ENCODE measurements around the gene GBX2. TPM values are rescaled to one million over a fixed set of nuclear protein-coding genes. Genes with fewer than 3 reads are reported as not detected.

The GBX2 gene
- total and polyA plus RNA-seq, 2 of the 13 experiments (the other 11 are each of a cell fraction or from before 2014, with no cell fraction given): not detected

DNA sequence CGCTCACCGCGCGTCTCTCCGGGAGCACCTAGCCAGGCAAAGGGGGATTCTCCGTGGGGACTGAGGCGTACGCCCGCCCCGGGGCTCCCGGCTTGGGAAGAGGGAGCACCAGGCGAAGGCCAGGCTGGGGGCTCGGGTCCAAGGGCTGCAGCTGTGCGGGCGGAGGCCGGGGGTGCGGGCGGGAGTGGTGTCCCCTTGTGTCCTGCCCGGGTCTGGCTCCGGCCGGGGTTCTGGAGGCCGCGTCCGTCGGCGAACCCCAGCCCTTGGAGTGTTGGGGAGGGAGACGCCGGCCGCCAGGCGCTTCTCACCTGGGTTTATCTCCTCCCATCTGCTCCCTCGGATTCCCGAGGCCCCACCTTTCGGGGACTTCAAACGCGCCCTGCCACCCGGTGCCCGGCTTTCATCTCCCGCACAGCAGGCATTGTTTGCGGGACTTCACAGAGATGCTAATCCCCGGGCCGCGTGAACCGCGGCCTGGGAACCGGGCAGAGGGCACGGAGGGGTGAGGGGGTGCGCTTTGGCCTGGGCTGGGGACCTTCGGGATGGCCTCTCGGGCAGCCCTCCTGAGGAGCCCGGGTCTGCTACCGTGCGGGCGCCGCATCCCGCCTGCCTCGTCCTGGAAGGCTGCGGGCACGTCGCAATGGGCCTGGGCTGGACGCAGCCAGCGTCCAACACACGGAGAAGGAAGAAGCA, 5.0 kb upstream of the GBX2 start (continued):
- TF ChIP-seq ZNF674 (CRISPR knock-in tag; IDR thresholded peaks at IDR 0.05; ENCODE audit: low read depth) (no peak), ZNF816 (CRISPR knock-in tag; IDR thresholded peaks at IDR 0.05; ENCODE audit: borderline replicate concordance) (no peak), ZNF746 (CRISPR knock-in tag; IDR thresholded peaks at IDR 0.05) (no peak), ZBTB7B (CRISPR knock-in tag; IDR thresholded peaks at IDR 0.05) (no peak), SIN3A (IDR thresholded peaks at IDR 0.05; ENCODE audit: borderline replicate concordance, low read depth, low read length) (no peak), ZNF17 (CRISPR knock-in tag; IDR thresholded peaks at IDR 0.05) (no peak), KLF15 (CRISPR knock-in tag; IDR thresholded peaks at IDR 0.05; ENCODE audit: borderline replicate concordance) (no peak), RARA (CRISPR knock-in tag; IDR thresholded peaks at IDR 0.05) (0 out of 2 replicates have a peak, but pooled peaks have one; percentile 26), ZNF570 (CRISPR knock-in tag; IDR thresholded peaks at IDR 0.05; ENCODE audit: borderline replicate concordance) (no peak), ZNF33B (CRISPR knock-in tag; IDR thresholded peaks at IDR 0.05) (no peak), BCL6 (CRISPR knock-in tag; IDR thresholded peaks at IDR 0.05) (peak; percentile 64), HNRNPLL (IDR thresholded peaks at IDR 0.05; ENCODE audit: low read depth, low read length, poor library complexity, severe bottlenecking) (peak; percentile 35), ZNF724P (CRISPR knock-in tag; IDR thresholded peaks at IDR 0.05; ENCODE audit: borderline replicate concordance) (no peak), ZBTB7A (CRISPR knock-in tag; IDR thresholded peaks at IDR 0.05) (no peak), EZH2 (conservative IDR thresholded peaks at IDR 0.05; ENCODE audit: low read depth, low read length) (peak; percentile 57; the same call in 1 of the 2 replicates), ZMYM2 (CRISPR knock-in tag; IDR thresholded peaks at IDR 0.05) (no peak), HOXD1 (CRISPR knock-in tag; IDR thresholded peaks at IDR 0.05) (no peak), SOX13 (IDR thresholded peaks at IDR 0.05) (no peak), SOX13 (CRISPR knock-in tag; conservative IDR thresholded peaks at IDR 0.05 in 1 of 2, IDR thresholded peaks at IDR 0.05 in 1 of 2) (peak in 1 of 2 experiments; percentile 78; a peak in 2 of 4 replicates)
- TF ChIP-seq, protein P1, sequence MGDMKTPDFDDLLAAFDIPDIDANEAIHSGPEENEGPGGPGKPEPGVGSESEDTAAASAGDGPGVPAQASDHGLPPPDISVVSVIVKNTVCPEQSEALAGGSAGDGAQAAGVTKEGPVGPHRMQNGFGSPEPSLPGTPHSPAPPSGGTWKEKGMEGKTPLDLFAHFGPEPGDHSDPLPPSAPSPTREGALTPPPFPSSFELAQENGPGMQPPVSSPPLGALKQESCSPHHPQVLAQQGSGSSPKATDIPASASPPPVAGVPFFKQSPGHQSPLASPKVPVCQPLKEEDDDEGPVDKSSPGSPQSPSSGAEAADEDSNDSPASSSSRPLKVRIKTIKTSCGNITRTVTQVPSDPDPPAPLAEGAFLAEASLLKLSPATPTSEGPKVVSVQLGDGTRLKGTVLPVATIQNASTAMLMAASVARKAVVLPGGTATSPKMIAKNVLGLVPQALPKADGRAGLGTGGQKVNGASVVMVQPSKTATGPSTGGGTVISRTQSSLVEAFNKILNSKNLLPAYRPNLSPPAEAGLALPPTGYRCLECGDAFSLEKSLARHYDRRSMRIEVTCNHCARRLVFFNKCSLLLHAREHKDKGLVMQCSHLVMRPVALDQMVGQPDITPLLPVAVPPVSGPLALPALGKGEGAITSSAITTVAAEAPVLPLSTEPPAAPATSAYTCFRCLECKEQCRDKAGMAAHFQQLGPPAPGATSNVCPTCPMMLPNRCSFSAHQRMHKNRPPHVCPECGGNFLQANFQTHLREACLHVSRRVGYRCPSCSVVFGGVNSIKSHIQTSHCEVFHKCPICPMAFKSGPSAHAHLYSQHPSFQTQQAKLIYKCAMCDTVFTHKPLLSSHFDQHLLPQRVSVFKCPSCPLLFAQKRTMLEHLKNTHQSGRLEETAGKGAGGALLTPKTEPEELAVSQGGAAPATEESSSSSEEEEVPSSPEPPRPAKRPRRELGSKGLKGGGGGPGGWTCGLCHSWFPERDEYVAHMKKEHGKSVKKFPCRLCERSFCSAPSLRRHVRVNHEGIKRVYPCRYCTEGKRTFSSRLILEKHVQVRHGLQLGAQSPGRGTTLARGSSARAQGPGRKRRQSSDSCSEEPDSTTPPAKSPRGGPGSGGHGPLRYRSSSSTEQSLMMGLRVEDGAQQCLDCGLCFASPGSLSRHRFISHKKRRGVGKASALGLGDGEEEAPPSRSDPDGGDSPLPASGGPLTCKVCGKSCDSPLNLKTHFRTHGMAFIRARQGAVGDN (CRISPR knock-in tag; IDR thresholded peaks at IDR 0.05): peak; percentile 16; the same call in 1 of the 2 replicates
- TF ChIP-seq, protein P2, sequence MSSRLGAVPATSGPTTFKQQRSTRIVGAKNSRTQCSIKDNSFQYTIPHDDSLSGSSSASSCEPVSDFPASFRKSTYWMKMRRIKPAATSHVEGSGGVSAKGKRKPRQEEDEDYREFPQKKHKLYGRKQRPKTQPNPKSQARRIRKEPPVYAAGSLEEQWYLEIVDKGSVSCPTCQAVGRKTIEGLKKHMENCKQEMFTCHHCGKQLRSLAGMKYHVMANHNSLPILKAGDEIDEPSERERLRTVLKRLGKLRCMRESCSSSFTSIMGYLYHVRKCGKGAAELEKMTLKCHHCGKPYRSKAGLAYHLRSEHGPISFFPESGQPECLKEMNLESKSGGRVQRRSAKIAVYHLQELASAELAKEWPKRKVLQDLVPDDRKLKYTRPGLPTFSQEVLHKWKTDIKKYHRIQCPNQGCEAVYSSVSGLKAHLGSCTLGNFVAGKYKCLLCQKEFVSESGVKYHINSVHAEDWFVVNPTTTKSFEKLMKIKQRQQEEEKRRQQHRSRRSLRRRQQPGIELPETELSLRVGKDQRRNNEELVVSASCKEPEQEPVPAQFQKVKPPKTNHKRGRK (CRISPR knock-in tag; IDR thresholded peaks at IDR 0.05): no peak
- TF ChIP-seq, protein P3, sequence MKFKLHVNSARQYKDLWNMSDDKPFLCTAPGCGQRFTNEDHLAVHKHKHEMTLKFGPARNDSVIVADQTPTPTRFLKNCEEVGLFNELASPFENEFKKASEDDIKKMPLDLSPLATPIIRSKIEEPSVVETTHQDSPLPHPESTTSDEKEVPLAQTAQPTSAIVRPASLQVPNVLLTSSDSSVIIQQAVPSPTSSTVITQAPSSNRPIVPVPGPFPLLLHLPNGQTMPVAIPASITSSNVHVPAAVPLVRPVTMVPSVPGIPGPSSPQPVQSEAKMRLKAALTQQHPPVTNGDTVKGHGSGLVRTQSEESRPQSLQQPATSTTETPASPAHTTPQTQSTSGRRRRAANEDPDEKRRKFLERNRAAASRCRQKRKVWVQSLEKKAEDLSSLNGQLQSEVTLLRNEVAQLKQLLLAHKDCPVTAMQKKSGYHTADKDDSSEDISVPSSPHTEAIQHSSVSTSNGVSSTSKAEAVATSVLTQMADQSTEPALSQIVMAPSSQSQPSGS (CRISPR knock-in tag; IDR thresholded peaks at IDR 0.05): no peak
- TF ChIP-seq, protein P4, sequence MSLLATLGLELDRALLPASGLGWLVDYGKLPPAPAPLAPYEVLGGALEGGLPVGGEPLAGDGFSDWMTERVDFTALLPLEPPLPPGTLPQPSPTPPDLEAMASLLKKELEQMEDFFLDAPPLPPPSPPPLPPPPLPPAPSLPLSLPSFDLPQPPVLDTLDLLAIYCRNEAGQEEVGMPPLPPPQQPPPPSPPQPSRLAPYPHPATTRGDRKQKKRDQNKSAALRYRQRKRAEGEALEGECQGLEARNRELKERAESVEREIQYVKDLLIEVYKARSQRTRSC (CRISPR knock-in tag; IDR thresholded peaks at IDR 0.05; ENCODE audit: low read depth): no peak
